Measurements from ENCODE around the gene MCM6.

DNA sequence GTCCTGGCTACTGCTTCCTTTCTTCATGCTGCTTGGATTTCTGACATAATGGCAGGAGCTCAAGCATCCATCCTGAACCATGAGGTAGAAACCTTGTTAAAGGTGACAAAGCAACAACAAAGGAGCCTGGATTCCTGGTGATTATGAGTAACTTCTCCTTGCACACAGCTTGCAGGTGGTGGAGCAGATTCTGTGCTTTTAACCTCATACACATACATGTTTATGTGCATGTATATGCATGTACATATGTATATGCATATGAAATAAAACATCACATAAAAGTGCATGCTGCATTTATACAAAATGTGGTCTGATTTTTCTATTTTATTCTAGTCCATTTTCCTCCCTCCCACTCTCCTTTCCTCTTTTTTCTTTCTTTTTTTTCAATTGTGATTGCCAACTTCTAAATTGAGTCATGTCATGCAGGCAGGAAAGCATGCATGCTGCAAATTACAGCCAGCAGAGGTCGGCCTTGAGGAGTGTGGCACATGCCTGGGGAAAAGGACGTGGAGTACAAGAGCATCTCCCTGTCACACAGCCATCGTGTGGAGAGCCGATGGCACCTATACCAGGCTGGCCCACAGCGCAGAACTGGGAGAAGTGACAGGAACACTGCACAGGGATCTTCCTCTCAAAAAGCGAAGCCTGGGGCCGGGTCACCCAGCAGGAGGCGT is 57.2 kb downstream of the MCM6 start:
- TF ChIP-seq, protein P1, sequence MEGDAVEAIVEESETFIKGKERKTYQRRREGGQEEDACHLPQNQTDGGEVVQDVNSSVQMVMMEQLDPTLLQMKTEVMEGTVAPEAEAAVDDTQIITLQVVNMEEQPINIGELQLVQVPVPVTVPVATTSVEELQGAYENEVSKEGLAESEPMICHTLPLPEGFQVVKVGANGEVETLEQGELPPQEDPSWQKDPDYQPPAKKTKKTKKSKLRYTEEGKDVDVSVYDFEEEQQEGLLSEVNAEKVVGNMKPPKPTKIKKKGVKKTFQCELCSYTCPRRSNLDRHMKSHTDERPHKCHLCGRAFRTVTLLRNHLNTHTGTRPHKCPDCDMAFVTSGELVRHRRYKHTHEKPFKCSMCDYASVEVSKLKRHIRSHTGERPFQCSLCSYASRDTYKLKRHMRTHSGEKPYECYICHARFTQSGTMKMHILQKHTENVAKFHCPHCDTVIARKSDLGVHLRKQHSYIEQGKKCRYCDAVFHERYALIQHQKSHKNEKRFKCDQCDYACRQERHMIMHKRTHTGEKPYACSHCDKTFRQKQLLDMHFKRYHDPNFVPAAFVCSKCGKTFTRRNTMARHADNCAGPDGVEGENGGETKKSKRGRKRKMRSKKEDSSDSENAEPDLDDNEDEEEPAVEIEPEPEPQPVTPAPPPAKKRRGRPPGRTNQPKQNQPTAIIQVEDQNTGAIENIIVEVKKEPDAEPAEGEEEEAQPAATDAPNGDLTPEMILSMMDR (conservative IDR thresholded peaks at IDR 0.05; ENCODE audit: low read length) = peak; percentile 90
- no peak for TF ChIP-seq EZH2phosphoT487 (IDR thresholded peaks at IDR 0.05; ENCODE audit: borderline replicate concordance)
